H1 (cell line): Measurements from ENCODE around the gene UQCR10. TPM values are rescaled to one million over a fixed set of nuclear protein-coding genes. Genes with fewer than 3 reads are reported as not detected.

ENCODE experiments used
- EZH2 ChIP-seq: fragments of 200-600 bp; sonication (generic); IDR thresholded peaks from 2 replicates; pipeline ENCODE4 v1.7.1; 2012; ENCODE audit warnings: low read depth, mild to moderate bottlenecking, moderate library complexity, low read length, inconsistent platforms; ENCODE audit not compliant: severe bottlenecking
- SIRT6 ChIP-seq: IDR thresholded peaks from one replicate; pipeline ENCODE4 v1.7.1; 2012; ENCODE audit warnings: low read length, inconsistent platforms
- polyA plus RNA-seq, 7 experiments: library from polyadenylated mRNA; depleted of rRNA in 3 of 7; stranded (reverse) in 5 of 7; unstranded in 2 of 7; fragments of >200 nt in 5 of 7; fragments of 200-250 nt in 2 of 7; gene quantifications; 1 replicate in 5 of 7; 2 replicates in 1 of 7; 4 replicates in 1 of 7; pipeline versions ENCODE4 v1.2.1 to v1.2.3, GENCODE V29; 2011 to 2013; ENCODE audit warnings: missing spikeins in 2 of 7, mixed read lengths in 2 of 7
- total RNA-seq: library from RNA; stranded (reverse); fragmentation: NEBNext Ultra II Directional; extraction: Animal tissue kit (Norgen Biotek cat#: 25700); gene quantifications from 2 replicates; pipeline ENCODE4 v1.2.1, GENCODE V29; 2021

The UQCR10 gene
- total and polyA plus RNA-seq, 2 of the 8 experiments (the other 6 are each of a cell fraction or from before 2014, with no cell fraction given): 102 to 260 TPM

DNA sequence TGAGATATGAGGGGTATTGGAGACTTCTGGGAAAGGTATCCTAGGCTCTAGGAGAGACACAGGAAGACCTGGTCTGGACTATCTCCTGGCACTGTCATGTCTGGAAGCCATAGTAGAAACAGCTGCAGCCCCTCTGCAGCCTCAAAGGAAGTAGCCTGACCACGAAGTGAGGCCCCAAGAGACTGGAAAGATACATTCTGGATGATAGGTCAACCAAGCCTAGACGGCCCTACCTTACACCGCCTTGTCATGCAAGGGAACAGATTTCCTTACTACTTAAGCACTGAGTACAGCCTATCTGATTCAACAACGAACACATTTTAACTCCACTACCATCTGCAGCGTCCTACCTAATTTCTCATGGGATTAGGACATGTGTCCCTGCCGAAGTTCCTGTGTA lies 31.1 kb downstream of the UQCR10 start (continued):
- TF ChIP-seq EZH2 (no peak), SIRT6 (no peak)
